Neural cell (in vitro differentiated cells): ENCODE results near the gene AGO4. TPM values are rescaled to one million over a fixed set of nuclear protein-coding genes. Genes with fewer than 3 reads are reported as not detected.
A peak's percentile ranks its signal among the peaks of the same experiment; 100 is the strongest.

Experiments used
- H2AFZ ChIP-seq: fragments of 200-600, 300-800 bp; sonication (generic), shearing (Covaris generic); 2 replicates; pipeline ENCODE4 v1.6.0; 2014; ENCODE audit warnings: low read depth, mild to moderate bottlenecking, antibody characterized with exemption, low read length, moderate library complexity
- H3F3A ChIP-seq: fragments of 200-600 bp; shearing (Covaris generic); 2 replicates; pipeline ENCODE4 v1.6.1; 2016; ENCODE audit warnings: mild to moderate bottlenecking, moderate library complexity, mixed read lengths, antibody characterized with exemption, low read length; ENCODE audit not compliant: insufficient read depth, poor library complexity, severe bottlenecking
- H3K27ac ChIP-seq: fragments of 200-600, 300-800 bp; sonication (generic), shearing (Covaris generic); 2 replicates; pipeline ENCODE4 v1.5.1; 2014; ENCODE audit warnings: mild to moderate bottlenecking, low read length, moderate library complexity
- H3K27me3 ChIP-seq: fragments of 300-800, 200-600 bp; sonication (generic), shearing (Covaris generic); 2 replicates; pipeline ENCODE4 v1.6.0; 2014; ENCODE audit warnings: mild to moderate bottlenecking, low read depth, low read length, moderate library complexity; ENCODE audit not compliant: insufficient read depth
- H3K36me3 ChIP-seq: fragments of 300-800, 200-600 bp; sonication (generic), shearing (Covaris generic); 2 replicates; pipeline ENCODE4 v1.5.1; 2014; ENCODE audit warnings: mild to moderate bottlenecking, antibody characterized with exemption, low read length, moderate library complexity; ENCODE audit not compliant: insufficient read depth
- H3K4me2 ChIP-seq: fragments of 300-800, 200-600 bp; sonication (generic), shearing (Covaris generic); 2 replicates; pipeline ENCODE4 v1.6.0; 2014; ENCODE audit warnings: mild to moderate bottlenecking, low read length
- H3K4me3 ChIP-seq: fragments of 300-800, 200-600 bp; sonication (generic), shearing (Covaris generic); 2 replicates; pipeline ENCODE4 v1.5.1; 2014; ENCODE audit warnings: mild to moderate bottlenecking, low read length, moderate library complexity
- H3K79me2 ChIP-seq: fragments of 200-600 bp; shearing (Covaris generic); replicated peaks from 2 replicates; pipeline ENCODE4 v1.6.0; 2014; ENCODE audit warnings: mild to moderate bottlenecking, low read length, moderate library complexity; ENCODE audit not compliant: insufficient read depth
- H3K9ac ChIP-seq: fragments of 300-800, 200-600 bp; sonication (generic), shearing (Covaris generic); 2 replicates; pipeline ENCODE4 v1.6.1; 2016; ENCODE audit warnings: mild to moderate bottlenecking, low read length, mixed read lengths
- H3K9me2 ChIP-seq: fragments of 200-600 bp; shearing (Covaris generic); 2 replicates; pipeline ENCODE4 v1.6.1; 2016; ENCODE audit warnings: mild to moderate bottlenecking, low read length, mixed read lengths; ENCODE audit not compliant: insufficient read depth
- H3K9me3 ChIP-seq: fragments of 200-600, 300-800 bp; sonication (generic), shearing (Covaris generic); 2 replicates; pipeline ENCODE4 v1.6.1; 2016; ENCODE audit warnings: mild to moderate bottlenecking, mixed run types, low read length, moderate library complexity, mixed read lengths
- H4K20me1 ChIP-seq: fragments of 200-600 bp; shearing (Covaris generic); 2 replicates; pipeline ENCODE4 v1.6.1; 2016; ENCODE audit warnings: mild to moderate bottlenecking, mixed run types; ENCODE audit not compliant: insufficient read depth
- EP300 ChIP-seq: fragments of 450-650 bp; conservative IDR thresholded peaks from 2 replicates; pipeline ENCODE4 v1.6.1; 2014; ENCODE audit warnings: antibody characterized with exemption, mild to moderate bottlenecking, moderate library complexity; ENCODE audit not compliant: poor library complexity, severe bottlenecking
- EZH2 ChIP-seq: fragments of 200-600, 300-800 bp; shearing (Covaris generic), sonication (generic); IDR thresholded peaks from 2 replicates; pipeline ENCODE4 v1.6.1; 2014; ENCODE audit warnings: antibody characterized with exemption, low read length, borderline replicate concordance, mild to moderate bottlenecking; ENCODE audit not compliant: insufficient read depth, poor library complexity, severe bottlenecking
- MXI1 ChIP-seq: fragments of 450-650 bp; conservative IDR thresholded peaks from 2 replicates; pipeline ENCODE4 v1.6.1; 2014; ENCODE audit warnings: antibody characterized with exemption, mild to moderate bottlenecking; ENCODE audit not compliant: poor library complexity, severe bottlenecking
- POLR2AphosphoS5 ChIP-seq: IDR thresholded peaks from 2 replicates; pipeline ENCODE4 v1.6.1; 2012
- RAD21 ChIP-seq: fragments of 450-650 bp; conservative IDR thresholded peaks from 2 replicates; pipeline ENCODE4 v1.6.1; 2014; ENCODE audit warnings: antibody characterized with exemption, mild to moderate bottlenecking, moderate library complexity
- SMC3 ChIP-seq: fragments of 450-650 bp; conservative IDR thresholded peaks from 2 replicates; pipeline ENCODE4 v1.6.1; 2014; ENCODE audit warnings: antibody characterized with exemption, mild to moderate bottlenecking, moderate library complexity; ENCODE audit not compliant: poor library complexity
- TAF1 ChIP-seq: IDR thresholded peaks from 2 replicates; pipeline ENCODE4 v1.6.1; 2012; ENCODE audit warnings: low read depth
- polyA plus RNA-seq: library from polyadenylated mRNA; depleted of rRNA; stranded (reverse); fragments of >200 nt; gene quantifications from 2 replicates; pipeline ENCODE4 v1.2.3, GENCODE V29; 2014
- TF ChIP-seq, protein P1 (sequence below): IDR thresholded peaks from 2 replicates; pipeline ENCODE4 v1.6.1; 2012; ENCODE audit warnings: borderline replicate concordance
- TF ChIP-seq, protein P2 (sequence below): fragments of 450-650 bp; IDR thresholded peaks from 2 replicates; pipeline ENCODE4 v1.5.1; 2014; ENCODE audit warnings: antibody characterized with exemption, mild to moderate bottlenecking, moderate library complexity; ENCODE audit not compliant: poor library complexity, severe bottlenecking

Gene AGO4
- polyA plus RNA-seq, 1 donor from 2014 or later, result 51.9 TPM

DNA sequence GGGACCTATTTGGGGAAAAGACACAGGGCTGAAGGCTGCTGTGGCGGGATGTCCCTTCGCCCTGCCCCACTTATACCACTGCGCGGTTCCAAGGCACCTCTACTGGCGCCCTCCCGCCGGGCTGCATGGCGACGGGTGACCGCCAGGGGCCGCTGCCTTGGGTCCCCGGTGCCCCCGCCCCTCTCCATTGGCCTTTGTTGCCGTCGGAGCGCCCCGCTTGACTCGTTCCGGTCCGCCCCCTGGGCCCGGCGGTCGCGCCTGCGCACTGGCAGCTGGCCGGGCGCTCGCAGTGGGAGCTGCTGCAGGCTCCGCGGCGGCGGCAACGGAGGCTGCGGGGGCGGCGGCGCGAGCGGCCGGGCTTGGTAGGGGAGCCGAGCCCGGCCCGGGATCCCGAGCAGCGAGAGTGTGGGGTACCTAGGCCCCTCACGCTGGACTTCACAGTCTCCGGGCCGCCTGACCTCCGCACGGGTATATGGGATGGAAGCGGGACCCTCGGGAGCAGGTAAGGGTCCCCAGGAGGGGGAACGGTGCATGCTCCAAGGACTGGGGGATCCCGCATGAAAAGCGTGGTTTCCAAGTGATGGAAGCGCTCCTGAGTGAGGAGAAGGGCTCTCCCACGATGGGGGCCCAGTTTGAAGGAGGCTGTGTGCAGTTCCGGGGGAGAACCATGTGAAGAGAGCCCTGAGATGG, 75.3 kb downstream of the AGO4 start, which contains the start of gene AGO1:
Gene AGO1, plus strand, starts transcription at position 265 of the 690 bp plus-strand sequence. Its CDS starts 213 bp downstream, at position 478.
- TF ChIP-seq MXI1 (peak; percentile 84), SMC3 (peak; percentile 65), TAF1 (no peak), EP300 (peak; percentile 49), POLR2AphosphoS5 (peak; percentile 96), RAD21 (peak; percentile 52), EZH2 (no peak)
- TF ChIP-seq, protein P1, sequence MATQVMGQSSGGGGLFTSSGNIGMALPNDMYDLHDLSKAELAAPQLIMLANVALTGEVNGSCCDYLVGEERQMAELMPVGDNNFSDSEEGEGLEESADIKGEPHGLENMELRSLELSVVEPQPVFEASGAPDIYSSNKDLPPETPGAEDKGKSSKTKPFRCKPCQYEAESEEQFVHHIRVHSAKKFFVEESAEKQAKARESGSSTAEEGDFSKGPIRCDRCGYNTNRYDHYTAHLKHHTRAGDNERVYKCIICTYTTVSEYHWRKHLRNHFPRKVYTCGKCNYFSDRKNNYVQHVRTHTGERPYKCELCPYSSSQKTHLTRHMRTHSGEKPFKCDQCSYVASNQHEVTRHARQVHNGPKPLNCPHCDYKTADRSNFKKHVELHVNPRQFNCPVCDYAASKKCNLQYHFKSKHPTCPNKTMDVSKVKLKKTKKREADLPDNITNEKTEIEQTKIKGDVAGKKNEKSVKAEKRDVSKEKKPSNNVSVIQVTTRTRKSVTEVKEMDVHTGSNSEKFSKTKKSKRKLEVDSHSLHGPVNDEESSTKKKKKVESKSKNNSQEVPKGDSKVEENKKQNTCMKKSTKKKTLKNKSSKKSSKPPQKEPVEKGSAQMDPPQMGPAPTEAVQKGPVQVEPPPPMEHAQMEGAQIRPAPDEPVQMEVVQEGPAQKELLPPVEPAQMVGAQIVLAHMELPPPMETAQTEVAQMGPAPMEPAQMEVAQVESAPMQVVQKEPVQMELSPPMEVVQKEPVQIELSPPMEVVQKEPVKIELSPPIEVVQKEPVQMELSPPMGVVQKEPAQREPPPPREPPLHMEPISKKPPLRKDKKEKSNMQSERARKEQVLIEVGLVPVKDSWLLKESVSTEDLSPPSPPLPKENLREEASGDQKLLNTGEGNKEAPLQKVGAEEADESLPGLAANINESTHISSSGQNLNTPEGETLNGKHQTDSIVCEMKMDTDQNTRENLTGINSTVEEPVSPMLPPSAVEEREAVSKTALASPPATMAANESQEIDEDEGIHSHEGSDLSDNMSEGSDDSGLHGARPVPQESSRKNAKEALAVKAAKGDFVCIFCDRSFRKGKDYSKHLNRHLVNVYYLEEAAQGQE, result peak; percentile 81
- TF ChIP-seq, protein P2, sequence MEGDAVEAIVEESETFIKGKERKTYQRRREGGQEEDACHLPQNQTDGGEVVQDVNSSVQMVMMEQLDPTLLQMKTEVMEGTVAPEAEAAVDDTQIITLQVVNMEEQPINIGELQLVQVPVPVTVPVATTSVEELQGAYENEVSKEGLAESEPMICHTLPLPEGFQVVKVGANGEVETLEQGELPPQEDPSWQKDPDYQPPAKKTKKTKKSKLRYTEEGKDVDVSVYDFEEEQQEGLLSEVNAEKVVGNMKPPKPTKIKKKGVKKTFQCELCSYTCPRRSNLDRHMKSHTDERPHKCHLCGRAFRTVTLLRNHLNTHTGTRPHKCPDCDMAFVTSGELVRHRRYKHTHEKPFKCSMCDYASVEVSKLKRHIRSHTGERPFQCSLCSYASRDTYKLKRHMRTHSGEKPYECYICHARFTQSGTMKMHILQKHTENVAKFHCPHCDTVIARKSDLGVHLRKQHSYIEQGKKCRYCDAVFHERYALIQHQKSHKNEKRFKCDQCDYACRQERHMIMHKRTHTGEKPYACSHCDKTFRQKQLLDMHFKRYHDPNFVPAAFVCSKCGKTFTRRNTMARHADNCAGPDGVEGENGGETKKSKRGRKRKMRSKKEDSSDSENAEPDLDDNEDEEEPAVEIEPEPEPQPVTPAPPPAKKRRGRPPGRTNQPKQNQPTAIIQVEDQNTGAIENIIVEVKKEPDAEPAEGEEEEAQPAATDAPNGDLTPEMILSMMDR, result peak; percentile 99
- Histone ChIP-seq H3K79me2 (peaks cover 44% of the 10 kb centered on the region), H3F3A (no peaks in the 10 kb centered on the region), H3K4me2 (peak within 1 kb of the TSS; percentile 99), H3K4me3 (peak within 1 kb of the TSS; percentile 99), H3K27ac (peak within 1 kb of the TSS; percentile 82), H3K27me3 (no peaks in the 10 kb centered on the region), H3K9ac (peak within 1 kb of the TSS; percentile 96), H3K9me2 (no peaks in the 10 kb centered on the region), H2AFZ (peak within 1 kb of the TSS; percentile 77), H3K9me3 (no peaks in the 10 kb centered on the region), H3K36me3 (no peaks in the 10 kb centered on the region), H4K20me1 (no peaks in the 10 kb centered on the region)

DNA sequence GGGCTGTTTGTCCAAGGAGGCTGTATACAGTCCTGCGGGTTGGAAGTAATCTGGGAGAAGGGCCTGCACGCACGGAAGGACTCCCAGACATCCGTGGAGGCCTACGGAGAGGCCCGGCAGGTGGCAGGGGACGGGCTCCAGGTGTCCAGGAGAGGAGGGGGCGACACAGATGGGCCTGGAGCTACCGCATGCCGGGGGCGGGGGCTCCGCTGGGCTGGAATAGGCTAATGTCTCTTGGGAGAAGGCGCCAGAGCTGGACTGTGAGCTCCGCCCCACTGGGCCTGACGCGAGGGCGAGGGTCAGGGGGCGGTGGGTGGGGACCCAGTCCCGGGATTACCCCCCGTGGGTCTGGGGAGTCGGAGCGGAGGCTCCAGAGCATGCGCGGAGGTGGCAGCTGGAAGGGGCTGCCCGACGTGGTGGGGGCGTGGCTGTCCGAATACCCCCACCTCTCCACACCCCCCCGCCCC, 75.9 kb downstream of the AGO4 start:
- H3K9ac ChIP-seq, result peak overlapping the region; percentile 96
- H4K20me1 ChIP-seq, result no peaks in the 10 kb centered on the region
- H3K9me3 ChIP-seq, result no peaks in the 10 kb centered on the region
- peak overlapping the region; percentile 82 for H3K27ac ChIP-seq
- H3K9me2 ChIP-seq, result no peaks in the 10 kb centered on the region
- peak overlapping the region; percentile 99 for H3K4me3 ChIP-seq
- TF ChIP-seq EP300 (no peak), POLR2AphosphoS5 (peak; percentile 42)
- TF ChIP-seq, protein P1, result peak; percentile 49
- peaks cover 44% of the 10 kb centered on the region for H3K79me2 ChIP-seq
- H2AFZ ChIP-seq, result peak overlapping the region; percentile 77
- no peaks in the 10 kb centered on the region for H3K27me3 ChIP-seq
- no peaks in the 10 kb centered on the region for H3K36me3 ChIP-seq
- H3K4me2 ChIP-seq, result peak overlapping the region; percentile 11
- no peaks in the 10 kb centered on the region for H3F3A ChIP-seq
